Left renal cortex interstitium (tissue), 4 donors: Measurements from ENCODE around the gene EEF2KMT. TPM values are rescaled to one million over a fixed set of nuclear protein-coding genes. Genes with fewer than 3 reads are reported as not detected.

ENCODE experiments used
- DNase-seq, 4 donors: peaks; one replicate each; pipeline ENCODE4 v3.0.0-alpha.2; 2013; ENCODE audit warnings: low read depth in 4 of 4, low spot score in 2 of 4, missing footprints in 1 of 4
- polyA plus RNA-seq, 4 donors: library from polyadenylated mRNA; unstranded; fragments of 120-200 nt; gene quantifications; one replicate each; pipeline ENCODE4 v1.2.1, GENCODE V29; 2013; ENCODE audit not compliant: insufficient read length in 4 of 4

EEF2KMT gene
- polyA plus RNA-seq, 4 donors = 11.0 to 15.9 (median 13.5) TPM

- peak; percentile 34 to 82 (median 70) for DNase-seq
Observed at GRCh38 chr16:5071681-5072333, 25.8 kb downstream of the EEF2KMT start, which contains the start of gene ALG1. Gene ALG1 (plus strand): TSS chr16:5071843. CDS start chr16:5071850, 7 bp downstream.

DNA sequence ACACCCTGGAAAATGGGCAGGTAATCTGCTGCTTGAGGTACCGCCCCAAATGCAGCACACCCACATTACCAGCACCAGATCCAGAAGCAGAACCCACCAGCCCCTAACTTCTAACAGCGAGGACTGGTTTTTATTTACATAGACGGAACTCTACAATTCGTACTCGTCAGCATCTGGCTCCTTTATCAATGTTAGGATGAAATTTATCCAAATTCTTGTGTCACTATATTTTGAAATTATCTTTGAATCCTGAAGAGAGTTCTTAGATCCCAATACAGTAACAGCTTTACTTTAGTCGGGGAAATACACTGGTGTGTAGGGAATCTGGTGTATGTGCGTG is 26.3 kb downstream of the EEF2KMT start:
- DNase-seq = peak in 1 of 4 donors; percentile 2

GRCh38 chr16:5070431-5071186 is 27.0 kb downstream of the EEF2KMT start:
- no peak for DNase-seq

DNA sequence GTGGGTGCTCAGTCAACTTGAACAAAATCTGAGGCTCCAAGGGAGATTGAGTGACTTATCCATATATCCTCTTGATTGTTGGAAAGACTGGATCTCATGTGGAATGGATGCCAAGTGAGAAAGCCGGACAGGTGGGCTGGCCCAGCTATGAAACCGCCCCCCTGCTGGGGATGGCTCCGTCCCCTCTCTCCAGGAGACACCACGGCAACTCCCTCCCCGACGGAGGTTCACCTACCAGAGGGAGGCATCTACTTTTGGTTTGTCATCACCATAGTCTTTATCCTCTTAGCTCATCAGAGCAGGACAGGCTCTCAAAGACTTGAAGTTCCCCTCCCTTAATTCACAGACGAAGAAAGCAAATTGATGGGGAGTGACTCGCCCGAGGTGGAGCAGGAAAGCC is 27.7 kb downstream of the EEF2KMT start:
- DNase-seq = no peak

DNA sequence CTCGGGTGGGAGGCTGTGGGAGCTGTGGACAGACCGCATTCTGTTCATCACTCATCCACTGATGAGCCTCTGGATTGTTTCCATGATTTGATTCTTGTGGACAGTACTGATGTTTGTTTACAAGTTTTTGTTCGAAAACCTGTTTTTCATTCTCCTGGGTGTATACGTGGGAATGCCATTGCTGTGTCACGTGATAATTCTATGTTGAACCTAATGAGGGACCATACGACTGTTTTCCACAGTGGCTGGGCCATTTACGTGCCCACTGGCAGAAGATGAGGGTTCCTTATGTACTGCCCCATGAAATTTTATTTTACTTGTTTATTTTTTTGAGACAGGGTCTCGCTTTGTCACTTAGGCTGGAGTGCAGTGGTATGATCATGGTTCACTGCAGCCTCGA is 28.5 kb downstream of the EEF2KMT start:
- no peak for DNase-seq

DNA sequence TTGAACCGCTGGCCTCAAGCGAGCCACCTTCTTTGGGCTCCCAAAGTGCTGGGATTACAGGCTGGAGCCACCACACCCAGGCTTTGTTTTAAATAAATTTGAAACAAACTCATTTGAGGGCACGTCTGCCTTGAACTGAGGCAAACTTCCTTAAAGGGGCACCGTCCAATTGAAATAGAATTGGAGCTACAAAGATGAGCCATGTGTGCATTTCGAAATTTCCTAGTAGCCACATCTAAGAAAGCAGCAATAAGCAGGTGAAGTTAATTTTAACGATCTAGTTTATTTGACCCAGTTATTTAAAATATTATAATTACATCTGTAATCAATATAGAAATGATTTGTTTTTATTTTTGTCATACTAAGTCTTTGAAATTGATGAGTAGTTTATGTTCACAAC is 31.1 kb downstream of the EEF2KMT start:
- no peak for DNase-seq

- DNase-seq = no peak
Observed at GRCh38 chr16:5065813-5066212, 31.8 kb downstream of the EEF2KMT start, which contains the start of gene C16orf89. Gene C16orf89 (minus strand): TSS chr16:5065956. CDS start chr16:5065908, 48 bp downstream.

- no peak for DNase-seq
Observed at GRCh38 chr16:5065326-5065725, 32.3 kb downstream of the EEF2KMT start.

DNA sequence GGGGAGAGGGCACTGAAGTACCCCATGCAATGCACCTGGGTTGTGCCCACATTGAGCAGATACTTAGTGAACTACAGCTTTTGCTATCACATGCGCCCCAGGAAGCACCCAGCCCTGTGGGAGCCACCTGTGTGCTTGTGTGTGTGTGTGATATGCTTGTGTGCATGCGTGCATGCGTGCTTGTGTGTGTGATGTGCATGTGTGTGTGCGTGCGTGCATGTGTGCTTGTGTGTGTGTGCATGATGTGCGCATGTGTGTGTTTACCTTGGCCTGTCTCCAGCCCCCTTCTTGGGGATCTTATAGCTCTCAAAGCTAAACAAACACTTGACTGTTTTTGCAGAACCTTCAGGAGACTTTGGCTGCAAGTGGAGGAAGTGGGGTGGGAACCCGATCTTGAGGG is 32.7 kb downstream of the EEF2KMT start:
- DNase-seq = no peak

DNA sequence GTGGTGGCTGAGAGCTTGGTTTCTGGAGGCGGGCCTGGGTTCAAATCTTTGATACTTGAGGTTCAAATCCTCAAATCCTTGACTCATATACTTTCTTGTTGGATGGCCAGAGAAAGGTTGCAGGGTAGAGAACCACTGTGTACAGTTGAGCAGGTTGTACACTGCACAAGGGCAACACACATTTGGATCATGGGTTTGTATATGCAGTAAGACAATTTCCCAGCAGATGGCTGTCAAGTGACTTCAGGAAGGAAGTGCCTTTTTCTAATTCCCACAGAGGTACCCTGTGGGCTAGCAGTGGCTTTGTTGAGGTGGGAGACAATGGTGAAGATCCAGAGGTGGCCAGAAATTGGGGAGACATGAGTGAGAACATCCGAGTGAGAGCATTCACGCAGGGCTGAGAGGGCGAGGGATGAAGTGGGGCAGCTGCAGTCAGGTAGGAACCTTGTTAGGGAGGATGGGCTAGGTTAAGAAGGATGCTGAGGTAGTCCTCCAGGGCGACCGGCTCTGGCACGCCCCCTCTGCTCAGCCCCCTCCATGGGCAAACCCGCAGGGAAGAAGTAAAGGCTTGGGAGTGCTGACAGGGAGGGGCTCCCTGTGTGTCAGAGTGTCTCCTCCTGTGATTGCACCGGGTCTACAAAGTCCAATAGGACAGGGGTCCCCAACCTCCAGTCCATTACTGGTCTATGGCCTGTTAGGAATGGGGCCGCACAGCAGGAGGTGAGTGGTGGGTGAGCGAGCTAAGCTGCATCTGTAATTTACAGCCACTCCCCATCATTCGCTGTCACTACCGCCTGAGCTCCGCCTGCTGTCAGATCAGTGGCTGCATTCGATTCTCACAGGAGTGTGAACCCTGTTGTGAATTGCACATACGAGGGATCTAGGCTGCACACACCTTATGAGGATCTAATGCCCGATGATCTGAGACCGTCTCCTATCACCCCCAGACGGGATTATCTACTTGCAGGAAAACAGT is 34.5 kb downstream of the EEF2KMT start:
- no peak for DNase-seq

DNA sequence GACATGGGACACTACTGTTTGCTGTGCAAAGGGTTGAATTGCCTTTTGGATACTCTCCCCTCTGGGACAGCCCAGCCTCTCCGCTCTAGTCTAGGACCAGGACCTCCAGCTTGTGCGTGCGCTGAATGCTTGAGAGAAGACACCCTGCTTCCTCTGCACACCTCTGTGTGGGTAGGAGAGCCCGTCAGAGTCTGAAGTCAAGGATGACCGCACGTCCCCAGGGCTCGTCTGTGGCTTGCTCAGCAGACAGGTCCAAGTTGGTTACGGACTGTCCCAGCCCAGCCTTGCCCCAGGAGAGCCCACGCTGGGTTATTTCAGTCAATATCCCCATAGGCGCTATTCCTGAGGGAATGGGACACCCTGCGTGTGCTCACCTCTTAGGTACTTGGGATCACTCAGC is 35.5 kb downstream of the EEF2KMT start:
- no peak for DNase-seq

- DNase-seq = no peak
Observed at GRCh38 chr16:5060073-5060641, 37.4 kb downstream of the EEF2KMT start.

DNA sequence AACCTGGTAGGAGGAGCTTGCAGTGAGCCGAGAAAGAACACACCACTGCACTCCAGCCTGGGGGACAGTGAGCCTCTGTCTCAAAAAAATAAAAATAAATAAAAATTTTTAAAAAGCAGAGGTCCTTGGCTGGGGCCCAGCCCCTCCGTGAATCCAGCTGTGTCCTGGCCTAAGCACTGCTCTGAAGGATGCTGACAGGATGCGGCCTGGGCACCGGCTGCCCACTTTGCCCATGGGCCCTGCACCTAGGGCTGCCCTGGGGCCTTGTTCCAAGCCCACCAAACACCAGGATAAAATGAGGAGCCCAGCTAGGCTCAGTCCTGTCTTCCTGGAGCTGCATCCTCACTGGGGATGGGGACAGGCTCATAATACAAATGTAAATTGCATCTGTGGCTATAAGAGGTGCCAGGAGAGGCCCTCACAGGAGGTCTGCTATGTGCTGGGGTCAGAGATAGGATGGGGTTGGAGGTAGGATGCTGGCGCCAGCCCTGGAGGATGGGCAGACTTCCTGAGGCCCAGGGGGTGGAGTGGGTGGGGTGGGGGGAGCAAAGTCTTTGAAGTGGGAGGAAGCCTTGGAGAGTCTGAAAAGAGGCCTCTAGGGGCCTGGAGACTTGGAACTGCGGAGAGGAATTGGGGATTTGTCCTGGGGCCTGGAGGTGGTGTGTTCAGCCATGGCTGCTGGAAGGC is 38.1 kb downstream of the EEF2KMT start:
- DNase-seq = no peak

DNA sequence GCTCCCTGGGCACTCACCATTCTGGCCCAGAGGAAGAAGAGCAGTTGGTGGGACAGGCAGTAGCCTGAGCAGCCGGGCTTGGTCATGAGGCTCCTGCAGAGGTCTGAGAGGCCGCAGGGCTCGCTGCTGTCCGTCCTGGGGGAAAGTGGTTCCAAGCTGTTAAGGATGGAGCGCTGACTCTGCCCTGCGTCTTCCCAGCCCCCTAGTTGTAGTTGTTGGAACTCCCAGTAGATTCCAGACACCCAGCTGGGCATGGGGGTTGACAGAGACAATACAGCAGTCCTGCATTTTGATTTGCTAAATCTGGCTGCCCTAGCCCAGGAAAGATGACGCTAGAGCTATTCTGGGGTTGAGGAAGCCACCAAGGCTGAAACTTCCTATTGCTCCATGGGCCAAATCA is 39.1 kb downstream of the EEF2KMT start:
- no peak for DNase-seq

GRCh38 chr16:5056352-5056751 is 41.2 kb downstream of the EEF2KMT start:
- DNase-seq = no peak

DNA sequence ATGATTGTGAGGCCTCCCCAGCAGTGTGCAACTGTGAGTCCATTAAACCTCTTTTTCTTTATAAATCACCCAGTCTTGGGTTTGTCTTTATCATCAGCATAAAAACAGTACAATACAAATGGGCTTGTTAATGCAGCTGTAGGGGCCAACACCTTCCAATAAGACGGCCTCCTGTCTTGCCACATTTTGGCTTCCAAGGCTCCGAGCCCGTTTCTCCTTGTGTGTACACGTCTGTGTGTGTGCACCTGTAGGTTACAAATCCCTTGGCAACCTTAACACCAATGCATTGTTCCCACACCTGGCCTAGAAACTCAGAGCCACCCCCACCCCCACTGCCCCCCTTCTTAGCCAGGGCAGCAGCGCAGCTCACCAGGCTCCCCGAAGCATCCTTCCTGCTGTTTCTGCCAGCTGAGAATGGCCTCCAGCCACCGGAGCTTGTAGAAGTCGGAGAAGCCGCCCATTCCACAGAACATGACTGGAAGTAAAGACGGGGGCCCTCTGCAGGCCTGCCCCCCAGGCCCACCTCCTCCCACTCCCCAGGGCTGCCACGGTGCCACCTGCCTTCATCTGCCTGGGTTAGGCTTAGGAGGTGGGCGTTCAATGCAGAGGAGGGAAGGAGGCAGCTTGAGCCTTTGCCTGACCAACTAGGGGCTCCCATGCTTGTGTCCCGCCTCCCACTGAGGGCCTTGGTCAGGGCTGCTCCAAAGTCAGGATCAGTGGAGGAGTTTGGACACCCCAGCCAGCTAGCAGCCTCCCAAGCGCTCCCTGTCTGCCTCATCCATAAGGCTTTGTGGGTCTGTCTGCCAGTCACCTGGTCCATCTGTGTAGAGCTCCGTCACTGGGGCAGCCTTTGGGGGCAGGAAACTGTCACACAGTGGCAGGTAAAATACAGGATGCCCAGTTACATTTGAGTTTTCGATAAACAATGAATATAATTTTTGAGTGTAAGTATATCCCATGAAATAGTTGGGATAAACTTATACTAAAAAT is 42.4 kb downstream of the EEF2KMT start:
- no peak for DNase-seq

DNA sequence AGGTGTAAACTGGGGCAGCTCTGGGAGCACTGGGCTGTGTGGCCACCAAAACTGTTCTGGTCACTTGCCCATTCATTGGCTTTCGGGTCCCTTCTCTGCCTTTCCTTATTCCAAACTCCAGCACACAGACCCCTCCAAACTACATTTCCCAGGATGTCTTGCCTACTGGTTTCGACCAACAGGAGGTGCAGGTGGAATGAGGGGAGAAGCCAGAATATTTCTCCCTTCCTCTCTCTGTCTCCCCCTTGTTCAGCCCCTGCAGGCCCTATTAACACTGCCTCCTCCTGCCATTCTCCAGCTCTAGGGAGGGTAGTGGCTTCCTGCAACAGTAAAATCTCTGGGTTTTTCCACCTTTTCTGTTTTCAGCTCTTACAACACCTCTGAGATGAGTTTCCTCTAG is 50.7 kb downstream of the EEF2KMT start:
- no peak for DNase-seq

DNA sequence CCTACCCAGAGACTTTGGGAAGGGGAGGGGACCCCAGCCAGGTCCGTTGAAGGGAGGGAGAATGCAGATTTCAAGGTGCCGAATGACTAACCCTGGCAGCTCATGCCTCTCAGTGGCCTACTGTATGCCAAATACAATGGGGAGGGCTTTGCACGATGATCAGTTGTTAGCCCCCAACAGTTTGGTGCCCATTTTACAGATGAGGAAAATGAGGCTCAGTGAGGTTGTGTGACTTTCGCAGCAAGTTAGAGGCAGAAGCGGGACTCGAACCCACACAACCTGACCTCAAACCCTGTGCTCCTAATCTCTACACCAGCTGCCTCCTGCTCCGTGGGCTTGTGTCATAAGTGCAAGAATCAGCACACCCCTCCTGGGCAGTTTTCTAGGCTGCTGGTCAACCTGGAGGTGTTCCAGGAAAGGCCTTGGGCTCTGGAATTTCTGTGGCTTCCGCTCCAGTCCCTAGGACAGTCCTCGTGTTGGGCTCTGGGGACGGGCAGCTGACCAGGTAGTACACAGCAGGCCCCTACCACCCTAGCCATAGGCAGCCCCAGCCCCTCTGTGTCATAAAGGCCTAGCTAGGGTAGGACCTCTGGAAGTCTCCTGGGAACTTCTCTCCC is 52.0 kb downstream of the EEF2KMT start:
- DNase-seq = no peak
